Activated T-cell treated with anti-CD3 and anti-CD28 coated beads, Interleukin-2, amount 50 U/mL, for 4 hours (primary cell): ENCODE measurements around the gene BACH2. TPM values are rescaled to one million over a fixed set of nuclear protein-coding genes. Genes with fewer than 3 reads are reported as not detected.
"Not testable (repeated sequence)": the region's sequence is repeated elsewhere in the genome, so short reads cannot be mapped to it uniquely, and the experiment has no call there.

Source experiments
- ATAC-seq, 2 donors: fragments of 200-7000 bp; cut with Tn5 transposase; one replicate each; pipeline ENCODE4 v1.10.0; 2021
- DNase-seq: peaks from one replicate; pipeline ENCODE4 v3.0.0-alpha.2; 2020
- H3K27me3 Mint-ChIP-seq: one replicate; pipeline ENCODE4 v1.8.0; 2021; ENCODE audit warnings: low read depth, mixed read lengths
- H3K36me3 Mint-ChIP-seq: one replicate; pipeline ENCODE4 v1.8.0; 2022; ENCODE audit warnings: mixed read lengths; ENCODE audit not compliant: insufficient read depth
- H3K4me1 Mint-ChIP-seq: one replicate; pipeline ENCODE4 v1.8.0; 2021; ENCODE audit warnings: low read depth, mixed read lengths
- H3K4me3 Mint-ChIP-seq: one replicate; pipeline ENCODE4 v1.8.0; 2021; ENCODE audit warnings: mild to moderate bottlenecking, moderate library complexity, mixed read lengths
- H3K9me3 Mint-ChIP-seq: one replicate; pipeline ENCODE4 v1.8.0; 2021; ENCODE audit warnings: mixed read lengths
- total RNA-seq, 3 donors: library from RNA; stranded (reverse); gene quantifications; one replicate each; pipeline ENCODE4 v1.2.1, GENCODE V29; 2021

Gene BACH2
- total RNA-seq, 3 donors from 2014 or later, result 96.5 to 118 (median 111) TPM

DNA sequence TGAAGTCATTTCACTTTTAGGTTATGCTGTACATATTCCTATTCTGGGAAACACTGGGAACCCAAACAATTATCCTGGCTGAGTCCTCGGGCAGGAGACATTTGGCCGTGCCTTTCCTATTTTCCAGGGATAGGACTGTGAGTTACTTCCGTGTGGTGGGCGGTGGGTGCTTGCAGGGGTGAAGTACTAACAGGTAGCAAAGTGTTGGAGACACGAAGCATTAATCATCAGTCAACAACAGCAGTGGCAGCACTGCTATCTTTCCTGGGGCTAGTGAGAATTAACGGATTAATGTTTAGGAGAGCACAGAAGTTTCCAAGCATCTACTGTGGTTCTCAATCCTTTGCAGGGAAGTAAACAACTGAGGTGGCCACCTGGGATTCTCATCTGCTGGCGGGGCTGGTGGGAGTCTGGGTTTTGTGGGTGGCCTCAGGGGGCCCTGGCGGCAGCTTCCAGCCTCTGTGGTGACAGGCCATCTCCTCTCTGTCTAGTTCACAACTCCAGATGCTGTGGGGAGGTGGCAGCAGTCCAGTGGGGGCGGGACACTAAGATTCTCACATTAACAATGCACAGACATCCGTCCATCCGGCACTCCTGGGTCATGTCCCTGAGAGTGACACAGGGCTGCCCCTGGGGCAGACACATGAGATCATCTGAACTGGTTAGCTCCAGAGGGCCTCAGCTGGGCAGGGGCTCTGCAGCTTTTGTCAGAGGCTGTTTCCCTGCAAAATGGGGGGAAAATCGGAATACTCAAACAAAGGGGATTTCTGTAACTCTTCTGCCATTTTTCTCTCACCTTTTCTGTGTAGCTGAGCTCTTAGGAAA lies 311.5 kb downstream of the BACH2 start:
- Mint-ChIP-seq H3K4me1 (peaks cover 64% of the 10 kb centered on the region), H3K36me3 (peaks cover 53% of the 10 kb centered on the region), H3K4me3 (no peak overlapping the region), H3K27me3 (no peaks in the 10 kb centered on the region), H3K9me3 (no peaks in the 10 kb centered on the region)
- no peak for DNase-seq
- no peak for ATAC-seq

DNA sequence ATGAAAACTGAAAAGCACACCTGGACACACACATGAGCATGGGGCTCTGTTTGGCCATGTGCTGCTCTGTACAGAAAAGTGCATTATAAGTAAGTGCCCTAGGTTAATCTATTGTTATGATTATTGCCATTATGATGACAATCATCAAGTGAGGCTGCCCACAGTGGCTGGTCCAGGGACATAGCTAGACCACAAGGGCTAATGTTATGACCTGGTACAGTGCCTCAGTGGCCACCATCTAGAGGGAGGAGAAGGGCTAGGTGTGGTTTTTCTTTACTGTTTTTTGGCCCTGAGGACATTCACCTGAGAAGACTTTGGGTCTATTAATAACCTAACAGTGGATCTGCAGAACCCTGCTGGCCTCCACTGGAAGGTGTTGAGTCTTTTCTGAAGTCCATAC lies 316.3 kb downstream of the BACH2 start:
- DNase-seq, result no peak
- Mint-ChIP-seq H3K4me3 (no peak overlapping the region), H3K27me3 (no peaks in the 10 kb centered on the region), H3K4me1 (peaks cover 24% of the 10 kb centered on the region), H3K36me3 (peaks cover 31% of the 10 kb centered on the region), H3K9me3 (no peaks in the 10 kb centered on the region)
- no peak for ATAC-seq

DNA sequence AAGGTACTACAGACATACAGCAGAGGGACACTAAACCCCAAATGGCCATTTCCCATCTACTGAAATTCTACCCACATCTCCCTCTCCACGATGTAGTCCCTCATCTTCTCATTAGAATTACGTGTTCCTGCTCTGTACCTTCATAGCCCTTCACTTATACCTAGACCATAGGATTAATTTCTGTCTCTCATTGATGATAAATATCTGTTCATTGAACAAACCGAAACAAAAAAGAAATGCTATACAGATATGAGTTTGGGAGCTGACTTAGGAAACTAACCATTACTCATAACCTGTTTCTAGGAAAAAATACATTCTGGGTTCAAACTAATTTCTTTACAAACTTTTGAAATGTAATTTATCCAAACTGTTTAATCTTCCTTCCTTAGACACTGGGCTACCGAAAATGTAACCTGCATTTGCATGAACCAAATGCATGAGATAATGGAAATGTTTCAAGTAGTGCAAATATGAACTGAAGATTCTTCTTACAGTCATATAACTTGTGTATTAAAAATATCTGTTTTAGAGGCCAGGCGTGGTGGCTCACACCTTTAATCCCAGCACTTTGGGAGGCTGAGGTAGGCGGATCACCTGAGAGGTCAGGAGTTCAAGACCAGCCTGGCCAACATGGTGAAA lies 317.0 kb downstream of the BACH2 start:
- no peaks in the 10 kb centered on the region for H3K9me3 Mint-ChIP-seq
- H3K27me3 Mint-ChIP-seq, result no peaks in the 10 kb centered on the region
- ATAC-seq (peak; percentile 69 to 75), DNase-seq (no peak)
- H3K36me3 Mint-ChIP-seq, result peaks cover 28% of the 10 kb centered on the region
- no peak overlapping the region for H3K4me3 Mint-ChIP-seq
- H3K4me1 Mint-ChIP-seq, result peaks cover 18% of the 10 kb centered on the region

DNA sequence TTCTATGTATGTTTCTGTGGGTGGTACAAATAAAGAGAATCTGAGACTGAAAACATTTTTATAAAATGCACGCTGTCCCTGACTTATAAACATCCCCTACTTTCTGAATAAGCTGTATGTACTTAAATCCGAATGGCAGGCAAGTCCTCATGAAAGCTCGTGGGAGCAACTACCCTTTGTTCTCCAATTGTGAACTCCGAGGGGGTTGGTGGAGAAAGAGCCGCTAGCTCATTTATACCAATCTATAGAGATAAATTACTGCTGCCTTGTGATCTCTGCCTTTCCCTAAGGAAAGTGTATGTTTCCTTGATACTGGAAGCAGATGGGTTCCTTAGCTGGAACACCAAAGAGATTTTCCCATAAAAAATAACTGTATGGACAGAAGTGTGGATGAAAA lies 317.9 kb downstream of the BACH2 start:
- no peaks in the 10 kb centered on the region for H3K27me3 Mint-ChIP-seq
- ATAC-seq (no peak), DNase-seq (no peak)
- no peak overlapping the region for H3K4me3 Mint-ChIP-seq
- H3K4me1 Mint-ChIP-seq, result peaks cover 15% of the 10 kb centered on the region
- no peaks in the 10 kb centered on the region for H3K9me3 Mint-ChIP-seq
- peaks cover 25% of the 10 kb centered on the region for H3K36me3 Mint-ChIP-seq

DNA sequence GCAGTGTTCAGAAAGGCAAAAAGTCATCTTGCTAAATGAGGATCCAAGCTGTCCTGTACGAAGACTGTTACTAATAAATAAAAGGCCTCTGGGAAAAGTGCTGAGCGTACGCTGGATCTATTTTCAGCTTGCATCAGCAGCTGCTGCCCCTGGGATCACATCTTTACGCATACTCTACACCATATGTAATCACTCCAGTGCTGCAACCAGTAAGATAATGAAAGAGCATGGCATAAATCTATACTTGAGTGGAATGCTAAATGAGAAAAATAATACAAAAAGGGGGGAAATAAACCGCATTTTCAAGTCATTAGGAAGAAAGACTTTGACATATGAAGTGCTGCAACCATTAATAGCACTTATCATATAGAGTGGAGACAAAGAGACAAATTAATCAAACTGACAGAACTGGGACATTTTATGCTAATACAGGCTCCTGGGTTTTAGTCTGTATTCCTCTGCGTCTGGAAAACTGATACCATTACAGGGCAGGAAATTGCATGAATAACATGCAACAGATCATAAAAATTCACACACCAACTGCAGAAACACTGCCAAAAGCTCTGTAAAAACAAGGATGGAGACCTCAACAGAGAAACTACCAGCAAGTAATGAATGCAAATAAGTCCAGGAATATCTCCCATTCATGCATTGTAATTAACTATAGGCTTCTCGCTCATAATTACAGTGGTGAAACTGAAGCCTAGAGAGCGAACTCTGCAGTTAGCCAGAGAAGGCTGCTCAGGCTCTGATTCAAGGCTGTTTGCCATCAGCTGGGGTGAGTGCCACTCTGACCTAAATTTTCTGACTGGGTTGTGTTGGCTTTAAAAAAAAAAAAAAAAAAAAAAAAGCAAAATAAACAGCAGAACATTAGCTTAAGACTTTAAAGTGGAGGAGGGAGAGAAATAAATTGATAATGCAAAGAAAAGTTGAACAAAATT lies 318.6 kb downstream of the BACH2 start:
- no peak overlapping the region for H3K4me3 Mint-ChIP-seq
- H3K36me3 Mint-ChIP-seq, result peaks cover 29% of the 10 kb centered on the region
- DNase-seq (no peak), ATAC-seq (no peak)
- no peaks in the 10 kb centered on the region for H3K9me3 Mint-ChIP-seq
- no peaks in the 10 kb centered on the region for H3K27me3 Mint-ChIP-seq
- H3K4me1 Mint-ChIP-seq, result peaks cover 15% of the 10 kb centered on the region

DNA sequence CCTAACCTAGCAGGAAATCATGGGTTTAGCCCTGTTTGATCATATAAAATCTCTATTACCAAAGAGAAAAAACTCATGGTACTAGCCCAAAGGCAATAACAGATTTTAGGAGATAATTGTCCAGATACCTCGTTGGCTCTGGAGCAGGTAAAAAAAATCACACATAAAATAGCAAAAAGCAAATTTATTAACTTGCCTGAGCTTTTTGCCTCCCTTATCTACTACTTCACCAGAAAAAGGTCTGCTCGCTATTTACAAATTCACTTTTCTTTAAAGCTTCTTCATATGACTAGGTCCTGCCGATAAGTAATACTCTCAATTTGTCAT lies 320.0 kb downstream of the BACH2 start:
- peaks cover 25% of the 10 kb centered on the region for H3K36me3 Mint-ChIP-seq
- no peak for DNase-seq
- H3K4me1 Mint-ChIP-seq, result peaks cover 11% of the 10 kb centered on the region
- no peak overlapping the region for H3K4me3 Mint-ChIP-seq
- ATAC-seq, result no peak
- no peaks in the 10 kb centered on the region for H3K9me3 Mint-ChIP-seq
- no peaks in the 10 kb centered on the region for H3K27me3 Mint-ChIP-seq

DNA sequence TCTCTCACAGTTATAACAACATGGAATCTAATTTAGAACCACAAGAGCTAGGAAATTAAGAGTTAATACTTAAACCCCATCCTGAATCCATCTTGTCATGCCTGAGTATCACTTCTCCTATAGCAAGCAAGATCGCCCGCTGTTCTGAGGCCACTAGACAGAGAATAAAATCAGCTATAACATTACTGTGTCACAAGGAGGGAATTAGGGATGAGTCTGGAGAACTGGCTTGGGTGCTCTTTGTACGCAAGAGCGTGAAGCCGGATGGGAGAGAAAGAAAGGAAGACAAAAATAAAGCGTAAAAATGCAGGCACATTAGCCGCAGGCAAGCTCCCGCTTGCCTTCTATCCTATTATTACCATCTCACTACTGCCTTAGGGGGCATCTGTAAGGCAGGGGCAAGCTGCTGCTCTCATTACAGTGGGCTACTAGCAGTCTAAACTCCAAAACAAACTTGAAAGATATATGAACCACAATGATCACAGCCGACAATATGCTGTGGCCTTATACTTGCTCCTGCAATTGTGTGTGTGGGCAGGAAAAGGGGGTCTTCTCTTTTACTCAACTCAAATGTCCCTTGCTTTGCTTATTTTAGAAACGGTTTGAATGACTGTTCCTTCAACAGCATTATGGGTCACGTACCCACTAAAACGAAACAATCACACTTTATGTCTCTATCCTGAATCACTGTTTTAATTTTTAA lies 320.5 kb downstream of the BACH2 start:
- no peak overlapping the region for H3K4me3 Mint-ChIP-seq
- no peaks in the 10 kb centered on the region for H3K9me3 Mint-ChIP-seq
- no peaks in the 10 kb centered on the region for H3K27me3 Mint-ChIP-seq
- peak; percentile 41 to 45 for ATAC-seq
- DNase-seq, result no peak
- peaks cover 9% of the 10 kb centered on the region for H3K4me1 Mint-ChIP-seq
- H3K36me3 Mint-ChIP-seq, result peaks cover 27% of the 10 kb centered on the region

DNA sequence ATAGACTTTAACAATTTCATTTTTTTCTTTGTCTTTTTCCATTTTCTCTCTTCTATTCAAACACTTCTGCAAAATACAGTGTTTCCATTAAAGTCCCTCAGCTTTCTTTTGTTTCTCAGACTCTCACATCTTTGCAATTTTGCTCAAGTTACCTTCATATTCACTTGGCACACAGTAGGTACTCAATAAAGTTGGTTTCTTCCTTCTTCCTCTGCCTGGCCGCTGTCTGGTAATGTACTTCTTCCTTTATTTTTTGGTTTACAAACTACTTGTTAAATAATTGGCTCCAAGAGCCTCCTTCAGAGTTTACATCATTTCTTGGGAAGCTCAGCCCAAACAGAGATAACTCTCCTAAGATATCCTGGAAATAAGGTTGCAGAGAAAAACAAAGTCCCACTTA lies 321.3 kb downstream of the BACH2 start:
- ATAC-seq (no peak), DNase-seq (no peak)
- no peak overlapping the region for H3K4me3 Mint-ChIP-seq
- no peaks in the 10 kb centered on the region for H3K9me3 Mint-ChIP-seq
- H3K4me1 Mint-ChIP-seq, result peaks cover 8% of the 10 kb centered on the region
- H3K27me3 Mint-ChIP-seq, result no peaks in the 10 kb centered on the region
- H3K36me3 Mint-ChIP-seq, result peaks cover 26% of the 10 kb centered on the region

DNA sequence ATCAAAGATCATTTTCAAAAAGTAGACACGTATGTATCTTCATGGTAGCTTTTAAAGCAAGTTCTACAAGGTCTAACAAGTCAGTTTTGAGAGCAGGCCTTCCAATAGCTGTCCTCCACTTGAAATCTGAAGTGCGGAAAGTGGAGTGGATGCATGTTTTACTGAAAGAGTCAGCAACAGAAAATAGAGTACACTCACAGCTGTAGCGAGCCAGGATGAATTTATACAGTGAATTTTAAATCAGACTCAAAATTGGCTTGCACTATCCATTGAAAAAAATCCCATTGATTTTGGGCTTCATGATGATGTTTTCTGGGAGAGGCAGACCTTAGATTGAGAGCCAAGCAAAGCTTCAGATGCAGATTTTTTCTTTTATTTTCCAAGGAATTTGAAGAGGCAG lies 321.8 kb downstream of the BACH2 start:
- H3K4me3 Mint-ChIP-seq, result no peak overlapping the region
- H3K4me1 Mint-ChIP-seq, result peaks cover 8% of the 10 kb centered on the region
- H3K36me3 Mint-ChIP-seq, result peaks cover 25% of the 10 kb centered on the region
- no peaks in the 10 kb centered on the region for H3K9me3 Mint-ChIP-seq
- H3K27me3 Mint-ChIP-seq, result no peaks in the 10 kb centered on the region
- no peak for ATAC-seq
- DNase-seq, result no peak

DNA sequence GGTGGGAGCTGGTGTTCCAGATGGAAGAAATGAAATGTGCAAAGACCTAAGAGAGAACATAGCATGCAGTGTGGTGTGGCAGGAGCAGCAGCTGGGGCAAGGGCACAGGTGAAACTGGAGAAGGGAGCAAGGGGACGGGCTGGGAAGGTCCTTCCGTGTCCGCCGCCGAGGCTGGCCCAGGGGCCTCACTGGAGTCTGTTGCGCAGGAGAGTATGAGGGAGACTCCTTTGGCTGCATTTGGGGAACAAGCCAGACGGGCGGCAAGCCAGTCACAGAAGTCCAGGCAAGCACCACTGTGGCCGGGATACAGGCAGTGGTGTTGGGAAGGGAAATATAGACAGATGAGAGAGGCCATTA lies 324.6 kb downstream of the BACH2 start:
- Mint-ChIP-seq H3K27me3 (no peaks in the 10 kb centered on the region), H3K36me3 (peaks cover 34% of the 10 kb centered on the region), H3K9me3 (no peaks in the 10 kb centered on the region), H3K4me1 (peaks cover 18% of the 10 kb centered on the region), H3K4me3 (no peak overlapping the region)
- DNase-seq (no peak), ATAC-seq (no peak)

DNA sequence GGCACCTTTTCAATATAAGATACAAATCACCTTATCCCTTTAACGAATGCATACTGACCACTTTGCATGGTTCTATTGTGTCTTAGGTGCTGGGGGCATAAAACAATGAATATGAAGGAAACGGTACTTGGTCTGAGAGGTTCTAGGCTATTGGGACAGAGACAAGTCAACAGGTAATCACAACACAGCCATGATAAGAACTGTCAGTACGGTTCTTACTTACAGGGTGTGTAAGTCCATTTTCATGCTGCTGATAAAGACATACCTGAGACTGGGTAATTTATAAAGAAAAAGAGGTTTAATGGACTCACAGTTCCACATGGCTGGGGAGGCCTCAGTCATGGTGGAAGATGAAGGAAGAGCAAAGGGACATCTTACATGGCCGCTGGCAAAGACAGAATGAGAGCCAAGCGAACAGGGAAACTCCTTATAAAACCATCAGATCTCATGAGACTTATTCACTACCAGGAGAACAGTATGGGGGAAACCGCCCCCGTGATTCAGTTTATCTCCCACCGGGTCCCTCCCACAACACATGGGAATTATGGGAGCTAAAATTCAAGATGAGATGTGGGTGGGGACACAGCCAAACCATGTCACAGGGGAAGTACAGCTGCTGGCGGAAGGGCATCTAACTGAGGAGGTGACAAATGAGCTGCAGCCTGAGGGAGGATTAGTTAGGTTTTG lies 325.2 kb downstream of the BACH2 start:
- Mint-ChIP-seq H3K36me3 (peaks cover 38% of the 10 kb centered on the region), H3K4me1 (peaks cover 22% of the 10 kb centered on the region)
- H3K27me3 Mint-ChIP-seq, H3K9me3 Mint-ChIP-seq, ATAC-seq, DNase-seq, H3K4me3 Mint-ChIP-seq: not testable (repeated sequence)

DNA sequence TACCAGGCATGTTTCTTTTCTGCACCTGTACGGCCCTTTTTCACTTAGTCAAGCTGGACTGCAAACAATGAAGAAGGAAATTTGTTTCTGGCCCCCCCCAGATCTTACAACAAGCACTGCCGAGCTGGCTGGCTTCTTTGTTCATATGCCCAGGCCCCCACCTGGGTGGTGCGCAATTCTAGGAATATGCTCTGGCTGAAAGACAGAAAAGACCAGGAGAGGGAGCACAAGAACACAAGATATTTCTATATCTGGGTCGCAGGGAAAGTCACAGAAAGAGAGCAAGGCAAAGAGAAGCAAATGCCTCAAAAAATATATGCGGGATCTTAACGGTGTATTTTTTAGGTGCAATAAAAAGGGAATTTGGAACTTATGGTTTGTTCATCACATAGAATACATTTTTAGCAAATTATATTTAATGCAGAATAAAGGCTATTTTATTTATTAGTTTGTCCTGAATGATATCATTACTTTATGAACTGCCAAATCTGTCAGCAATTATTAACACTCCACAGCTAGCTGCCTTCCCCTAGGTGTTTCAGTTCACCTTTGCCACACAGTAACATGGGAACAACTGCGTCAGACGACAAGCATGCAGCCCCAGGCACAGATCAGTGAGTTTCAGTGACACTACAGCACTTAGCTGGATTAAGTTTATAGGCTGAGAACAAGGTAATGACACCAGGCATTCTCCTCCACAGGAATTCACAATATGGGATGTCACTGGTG lies 325.9 kb downstream of the BACH2 start:
- no peak for DNase-seq
- H3K4me1 Mint-ChIP-seq, result peaks cover 24% of the 10 kb centered on the region
- no peaks in the 10 kb centered on the region for H3K9me3 Mint-ChIP-seq
- H3K36me3 Mint-ChIP-seq, result peaks cover 37% of the 10 kb centered on the region
- H3K27me3 Mint-ChIP-seq, result no peaks in the 10 kb centered on the region
- no peak for ATAC-seq
- H3K4me3 Mint-ChIP-seq, result no peak overlapping the region

DNA sequence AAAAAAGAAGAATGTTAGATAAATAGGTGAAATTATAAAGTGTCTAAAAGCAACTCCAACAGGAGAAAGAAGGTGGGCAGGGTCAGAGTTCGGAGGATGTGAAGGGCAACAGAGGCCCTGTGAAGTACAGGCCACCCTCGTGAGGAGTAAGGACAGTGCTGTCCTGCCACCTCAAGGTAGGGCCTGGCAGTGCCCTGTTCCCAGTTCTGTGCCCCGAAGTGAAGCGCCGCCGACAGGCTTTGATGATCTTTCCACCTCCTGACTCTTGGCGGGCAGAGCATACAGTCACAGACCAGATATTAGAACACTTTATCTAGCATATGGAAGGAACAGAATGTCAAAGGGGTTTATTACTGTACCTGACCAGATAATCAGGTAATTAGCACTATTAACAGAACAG lies 326.6 kb downstream of the BACH2 start:
- Mint-ChIP-seq H3K4me1 (peaks cover 29% of the 10 kb centered on the region), H3K27me3 (no peaks in the 10 kb centered on the region), H3K4me3 (no peak overlapping the region), H3K36me3 (peaks cover 38% of the 10 kb centered on the region), H3K9me3 (no peaks in the 10 kb centered on the region)
- DNase-seq (no peak), ATAC-seq (no peak)
